COR-L47 (cell line): ENCODE data around the gene ATP2A3.

Source experiments
- DNase-seq: peaks from one replicate; lab custom pipeline; 2025; lab: John Stamatoyannopoulos, UW

ATP2A3 gene

DNA sequence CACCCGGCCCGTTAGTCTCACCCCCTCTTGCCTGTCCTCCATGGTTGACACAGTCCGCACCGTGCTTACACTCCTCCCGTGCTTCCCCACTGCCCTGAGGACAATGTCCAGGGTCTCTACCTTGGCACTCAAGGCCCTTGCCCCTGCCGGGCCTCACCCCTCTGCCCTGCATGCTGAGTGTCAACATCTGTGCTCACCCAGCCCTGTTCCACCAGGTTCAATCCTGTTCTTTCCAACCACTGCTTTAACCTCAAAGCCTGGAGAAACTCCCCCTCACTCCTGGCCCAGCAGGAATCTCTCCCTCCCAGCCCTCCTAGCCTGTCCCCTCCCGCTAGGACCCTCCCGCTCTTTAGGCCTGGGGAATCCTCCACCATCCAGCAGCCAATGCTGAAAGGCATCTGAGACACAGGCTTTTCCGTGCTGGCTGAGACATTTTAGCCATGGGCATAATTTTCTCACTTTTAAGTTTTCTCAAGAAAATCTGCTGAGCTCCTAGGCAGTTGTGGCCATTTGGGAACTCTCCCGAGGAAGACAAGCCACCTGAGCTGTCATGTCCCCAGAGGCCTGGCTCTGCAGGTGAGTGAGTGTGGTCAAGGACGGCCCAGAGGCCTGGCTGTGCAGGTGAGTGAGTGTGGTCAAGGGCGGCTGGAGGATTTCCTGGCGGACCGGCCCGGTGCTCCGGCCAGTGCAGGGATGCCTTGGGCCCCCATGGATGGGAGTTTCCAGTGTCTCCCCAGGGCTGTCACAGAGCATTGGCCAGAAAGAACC is 37.2 kb downstream of the ATP2A3 start:
- no peak for DNase-seq

DNA sequence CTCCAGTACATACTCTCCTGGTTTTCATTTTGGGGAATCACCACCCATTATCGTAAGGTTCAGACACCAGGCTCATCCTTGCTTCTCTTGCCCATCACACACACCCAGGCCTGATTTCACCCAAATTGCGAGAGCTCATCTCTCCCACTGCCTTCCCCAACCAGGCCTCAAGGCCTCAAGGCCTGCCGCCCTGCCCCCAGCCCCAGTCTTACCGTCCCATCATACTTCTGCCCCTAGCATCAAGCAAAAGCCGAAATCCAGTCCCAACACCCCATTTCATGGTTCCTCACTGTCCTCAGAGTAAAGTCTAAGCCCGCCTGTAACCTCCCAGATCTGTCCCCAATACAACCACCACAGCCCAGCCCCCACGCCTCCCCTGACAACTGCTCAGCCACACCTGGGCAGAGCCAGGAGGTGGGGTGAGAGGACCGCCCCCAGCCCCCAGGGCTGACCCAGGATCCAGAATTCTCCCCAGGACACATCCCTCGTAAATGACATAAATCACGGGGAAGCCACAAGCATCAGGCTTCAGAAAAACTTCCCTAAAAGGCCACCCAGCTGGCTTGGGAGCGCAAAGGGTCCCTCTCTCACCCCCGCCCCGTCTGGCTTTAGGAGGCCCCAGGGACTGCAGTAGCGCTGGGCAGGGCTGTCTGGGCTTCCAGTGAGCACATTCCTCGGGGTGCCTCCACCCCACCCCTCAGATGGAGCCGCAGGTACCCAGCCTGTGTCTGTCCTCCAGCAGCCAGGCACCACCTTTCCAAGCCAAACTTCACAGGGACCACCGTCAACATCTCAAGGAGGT is 38.4 kb downstream of the ATP2A3 start:
- DNase-seq: no peak

DNA sequence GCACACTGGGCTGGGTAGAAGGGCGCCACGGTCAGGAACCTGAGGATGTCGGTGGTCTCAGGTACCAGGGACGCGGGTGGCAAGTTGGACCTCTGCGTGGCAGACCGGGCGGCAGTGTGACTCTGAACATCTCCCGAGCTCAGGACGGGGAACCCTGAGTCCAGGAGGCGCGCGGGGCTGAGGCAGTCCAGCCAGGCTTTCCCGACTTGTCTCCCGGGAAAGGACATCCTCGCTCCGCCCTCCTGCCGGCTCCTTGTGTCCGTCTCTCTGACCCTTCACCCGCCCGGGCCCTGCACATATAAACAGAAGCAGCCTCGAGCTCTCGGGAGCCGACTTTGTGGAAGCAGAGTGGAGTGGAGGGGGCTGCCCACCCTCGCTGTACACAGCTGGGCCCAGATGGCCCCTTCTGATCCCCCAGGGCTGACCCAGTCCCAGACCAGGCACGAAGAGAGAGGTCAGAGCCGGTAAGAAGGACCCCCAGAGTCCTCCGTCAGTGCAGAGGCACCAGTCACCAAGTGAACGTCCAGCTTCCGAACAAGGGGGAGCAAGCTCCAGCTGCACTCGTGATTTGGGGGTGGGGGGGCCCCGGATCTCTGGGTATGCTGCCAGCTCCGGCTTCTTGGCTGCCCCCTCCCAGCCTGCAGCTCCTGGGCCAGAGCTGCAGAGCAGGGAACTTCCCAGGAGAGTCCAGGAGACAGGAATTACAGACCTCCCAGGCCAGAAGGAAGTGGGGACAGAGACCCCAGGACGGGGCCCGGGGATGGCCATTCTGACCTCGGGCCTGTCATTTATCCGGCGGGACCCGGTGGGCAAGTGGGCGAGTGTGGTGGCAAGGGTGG is 39.5 kb downstream of the ATP2A3 start:
- DNase-seq: no peak

DNA sequence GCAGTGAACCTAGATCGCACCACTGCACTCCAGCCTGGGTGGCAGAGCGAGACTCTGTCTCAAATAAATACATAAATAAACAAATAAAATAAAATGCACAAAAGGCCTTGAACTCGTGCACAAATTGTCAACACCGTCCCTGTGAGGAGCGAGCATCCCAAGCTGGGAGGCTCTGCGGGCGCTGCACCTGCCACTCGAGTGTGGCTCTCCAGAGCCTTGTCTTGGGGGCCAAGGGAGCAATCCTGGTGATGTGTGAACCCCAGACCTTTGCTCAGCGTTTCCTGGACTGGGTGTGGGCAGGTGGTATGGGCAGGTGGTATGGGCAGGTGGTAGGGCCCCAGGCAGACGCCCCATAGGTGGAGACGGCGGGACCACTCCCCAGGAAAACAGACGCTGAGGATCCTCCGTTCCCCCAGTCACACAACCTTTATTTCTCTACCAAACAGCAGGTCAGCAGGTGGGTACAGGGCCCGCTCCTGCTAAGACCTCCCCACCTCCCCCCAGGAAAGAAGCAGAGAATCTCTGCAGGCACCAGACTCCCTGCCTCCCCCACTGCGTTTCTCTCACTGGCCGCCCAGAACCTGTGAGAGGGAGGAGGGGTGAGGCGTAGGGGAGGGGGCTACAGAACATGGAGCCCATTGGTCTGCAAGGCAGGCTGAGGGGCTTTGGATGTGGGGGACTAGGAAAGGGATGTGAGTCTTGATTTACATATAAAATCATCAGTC is 40.6 kb downstream of the ATP2A3 start:
- DNase-seq: no peak

DNA sequence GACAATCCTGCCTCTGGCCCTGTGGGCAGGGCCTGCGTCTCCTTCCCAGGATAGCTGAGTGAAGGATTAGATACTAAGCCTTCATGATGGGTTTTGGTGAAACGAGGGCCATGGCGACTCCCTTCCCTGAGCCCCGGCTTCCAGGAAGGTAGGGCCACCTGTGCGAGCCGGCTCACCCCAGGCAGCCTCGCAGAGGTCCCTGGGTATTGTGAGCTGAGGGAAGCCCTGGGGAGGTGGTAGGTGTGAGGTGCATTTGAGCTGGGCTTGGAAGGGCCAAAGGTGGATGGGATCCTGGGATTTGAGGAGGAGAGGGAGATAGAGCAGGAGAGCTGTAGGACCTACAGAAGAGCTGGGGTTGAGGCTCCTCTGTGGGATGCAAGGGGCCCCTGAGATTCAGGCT is 41.5 kb downstream of the ATP2A3 start:
- DNase-seq: no peak

DNA sequence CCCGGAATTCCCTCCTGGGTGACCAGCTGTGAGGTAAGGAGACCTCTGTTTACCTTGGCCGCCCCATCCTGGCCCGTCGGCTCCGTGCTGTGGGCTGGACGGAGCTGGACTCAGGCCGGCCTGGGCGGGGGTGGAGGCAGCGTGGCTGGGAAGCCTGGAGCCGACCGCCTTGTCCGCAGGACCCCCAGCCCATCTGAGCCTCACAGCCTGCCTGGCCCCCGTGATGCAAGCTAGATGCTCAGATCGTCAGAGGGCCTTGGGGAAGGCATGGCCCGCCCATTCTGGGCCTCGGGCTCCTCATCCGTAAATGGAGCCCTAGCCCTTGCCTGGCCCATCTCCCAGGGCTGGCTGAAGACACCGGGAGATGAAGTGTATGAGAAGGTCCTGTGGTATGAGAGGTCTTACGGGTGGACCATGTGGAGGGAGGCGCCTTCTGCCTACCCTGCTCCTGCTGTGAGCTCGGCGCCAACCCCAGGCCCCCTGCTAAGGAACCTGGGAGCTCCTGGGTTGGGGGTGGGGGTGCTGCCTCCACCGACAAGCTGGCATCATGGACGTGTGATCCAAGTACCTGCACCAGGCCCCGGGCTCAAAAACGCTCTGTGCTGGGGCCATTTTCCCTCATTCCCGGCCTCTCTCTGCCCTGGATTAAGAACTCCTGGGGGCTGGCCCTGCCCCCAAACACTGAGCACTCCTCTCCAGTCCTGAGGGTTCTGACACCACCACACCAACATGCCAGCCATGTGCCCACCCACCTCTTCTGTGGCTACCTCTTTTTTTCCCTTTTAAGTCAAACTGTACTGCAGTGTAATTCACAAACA is 42.5 kb downstream of the ATP2A3 start:
- no peak for DNase-seq

DNA sequence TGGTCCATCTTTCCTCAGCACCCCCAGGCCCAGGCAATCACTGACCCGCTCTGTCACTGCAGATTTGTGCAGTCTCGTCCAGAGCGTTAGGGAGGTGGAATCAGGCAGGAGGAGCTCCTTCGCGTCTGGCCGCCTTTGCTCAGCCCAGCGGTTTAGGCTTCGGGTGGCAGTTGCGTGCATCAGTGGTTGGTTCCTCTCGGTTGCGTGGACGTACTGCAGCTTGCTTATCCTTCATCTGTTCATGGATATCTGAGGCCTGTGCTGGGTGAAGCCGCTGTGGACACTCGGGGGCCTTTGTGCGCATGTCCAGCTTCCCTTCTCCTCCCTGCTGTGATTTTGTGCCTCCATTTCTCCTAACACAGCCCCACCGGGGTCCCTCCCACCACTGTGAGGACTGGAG is 43.2 kb downstream of the ATP2A3 start:
- DNase-seq: no peak

DNA sequence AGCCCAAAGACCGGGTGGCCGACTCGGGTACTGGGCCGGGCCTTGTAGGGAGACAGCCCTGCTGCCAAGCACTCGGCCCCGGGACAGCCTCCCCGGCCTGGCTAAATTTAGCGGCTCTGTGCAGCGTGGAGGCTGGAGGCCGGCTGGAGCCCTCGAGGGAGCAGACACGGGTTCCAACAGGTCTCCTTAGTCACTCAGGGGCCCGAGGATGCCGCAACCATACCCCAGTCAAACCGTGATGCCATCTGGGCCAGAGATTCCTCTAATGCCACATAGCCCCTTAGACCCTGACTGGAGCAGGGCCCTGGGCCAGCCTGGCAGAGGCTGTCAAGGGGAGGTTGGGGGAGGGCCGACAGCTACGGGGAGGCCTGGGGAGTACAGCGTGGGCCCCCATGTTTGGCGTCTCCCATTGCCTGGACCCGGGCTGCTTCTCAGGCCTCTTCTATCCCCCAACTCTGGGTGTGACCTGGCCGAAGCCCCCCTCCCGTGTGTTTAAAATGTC is 45.1 kb downstream of the ATP2A3 start:
- no peak for DNase-seq

DNA sequence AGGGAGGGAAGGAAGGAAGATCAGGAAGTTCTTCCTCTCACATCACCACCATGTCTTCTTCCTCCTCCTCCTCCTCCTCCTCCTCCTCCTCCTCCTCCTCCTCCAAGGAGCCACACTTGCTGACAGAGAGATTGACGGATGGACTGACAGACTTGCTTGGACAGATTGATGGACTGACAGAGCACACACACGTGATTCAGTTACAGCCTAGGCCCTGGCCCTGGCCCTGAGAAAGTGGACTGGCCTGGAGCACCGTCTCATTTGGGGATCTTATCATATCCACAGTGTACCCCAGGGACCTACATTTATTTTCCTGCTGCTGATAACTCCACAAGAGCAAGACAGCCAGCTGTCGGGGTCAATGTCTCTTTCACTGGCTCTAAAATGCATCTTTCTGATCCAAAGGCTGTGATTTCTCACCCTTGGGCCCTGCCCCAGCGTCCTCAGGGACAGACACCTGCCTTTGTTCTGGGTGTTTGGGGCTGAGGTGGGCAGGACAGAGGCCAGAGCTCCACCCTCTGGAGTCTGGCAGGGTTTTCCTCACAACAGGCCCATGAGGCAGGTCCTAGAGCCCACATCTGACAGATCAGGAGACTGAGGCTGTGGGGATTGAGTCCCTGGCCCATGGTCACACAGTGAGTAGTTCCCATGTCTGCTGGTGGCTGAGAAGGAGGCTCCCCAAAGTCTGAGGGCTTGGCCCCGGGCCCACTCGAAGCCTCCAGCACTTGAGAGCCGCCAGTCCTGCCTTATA is 45.7 kb downstream of the ATP2A3 start:
- no peak for DNase-seq

DNA sequence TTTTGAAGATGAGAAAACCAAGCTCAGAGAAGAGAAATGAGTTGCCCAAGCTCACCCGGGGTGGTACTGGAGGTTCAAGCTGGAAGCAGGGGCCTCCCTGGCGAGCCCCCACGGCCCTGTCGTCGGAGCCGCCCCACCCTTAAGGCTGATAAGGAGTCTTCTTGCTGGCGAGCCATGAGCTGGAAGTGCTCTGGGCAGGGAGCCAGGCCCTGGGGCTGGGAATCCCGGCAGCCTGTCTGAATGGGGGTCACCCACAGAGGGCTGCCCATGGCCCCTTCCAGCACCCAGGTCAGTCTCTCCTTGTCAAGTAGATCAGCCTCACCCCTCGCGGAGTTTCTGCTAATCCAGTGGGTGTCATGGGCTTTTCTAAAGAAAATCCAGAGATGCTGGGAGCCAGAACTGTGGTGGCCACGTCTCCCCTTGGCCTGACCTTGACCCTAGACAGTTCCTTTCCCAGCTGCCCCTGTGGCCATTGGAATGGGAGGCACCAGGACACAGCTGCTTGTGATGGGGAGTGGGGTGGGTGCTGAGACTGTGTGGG is 46.8 kb downstream of the ATP2A3 start:
- DNase-seq: no peak

DNA sequence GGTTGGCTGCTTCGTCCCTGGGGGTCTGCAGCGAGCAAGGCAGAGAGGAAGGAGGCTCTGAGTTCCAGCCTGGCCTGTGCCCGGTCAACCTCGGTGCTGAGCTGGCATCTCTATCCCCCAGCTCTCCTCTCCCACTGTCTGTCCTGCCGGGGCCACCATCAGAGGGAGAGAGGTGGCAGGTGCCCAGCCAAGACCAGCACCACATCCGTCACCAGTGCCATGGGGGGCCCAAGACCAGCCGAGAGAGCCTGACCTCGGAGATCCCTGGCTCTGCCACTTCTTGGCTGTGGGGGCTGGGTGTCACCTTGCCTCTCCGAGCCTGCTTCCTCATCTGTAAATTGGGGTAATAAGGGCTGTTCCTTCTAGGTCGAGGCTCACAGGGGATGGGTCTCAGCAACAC is 47.4 kb downstream of the ATP2A3 start:
- no peak for DNase-seq

DNA sequence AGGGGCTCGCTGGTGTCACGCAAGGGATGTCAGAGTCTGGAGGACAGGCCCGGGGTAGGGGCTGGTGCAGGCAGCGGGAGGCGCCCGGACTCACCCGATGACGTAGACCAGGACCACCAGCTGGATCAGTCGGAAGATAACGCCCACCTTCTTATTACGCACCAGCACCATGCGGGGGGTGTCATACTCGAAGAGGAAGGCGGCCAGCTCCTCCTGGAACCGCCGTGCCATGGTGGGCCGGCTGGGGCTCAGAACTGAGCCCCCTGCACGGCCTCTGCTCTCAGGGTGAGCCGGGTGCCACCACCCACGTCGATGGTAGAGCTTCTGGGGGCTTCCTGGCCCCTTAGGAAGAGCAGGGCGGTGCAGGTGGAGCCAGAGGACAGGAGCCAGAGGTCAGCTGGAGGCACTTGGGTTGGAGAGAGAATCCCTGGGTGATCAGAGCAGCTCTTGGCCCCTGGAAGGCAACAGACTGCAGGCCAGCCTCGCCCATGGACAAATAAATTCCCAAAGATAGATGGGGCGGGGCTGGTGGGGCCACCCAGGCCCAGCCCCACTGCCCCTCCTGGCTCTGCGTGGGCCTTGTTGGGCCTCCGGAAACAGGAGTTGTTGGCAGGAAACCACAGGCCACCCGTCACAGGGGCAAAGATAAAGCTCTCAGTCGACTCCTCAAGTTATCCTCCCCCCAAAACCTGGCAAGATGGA is 48.1 kb downstream of the ATP2A3 start, which contains the start of gene P2RX1:
Gene P2RX1, minus strand, starts transcription at position 471 of the 702 bp plus-strand sequence. Its CDS starts 240 bp downstream, at position 231.
- DNase-seq: no peak

DNA sequence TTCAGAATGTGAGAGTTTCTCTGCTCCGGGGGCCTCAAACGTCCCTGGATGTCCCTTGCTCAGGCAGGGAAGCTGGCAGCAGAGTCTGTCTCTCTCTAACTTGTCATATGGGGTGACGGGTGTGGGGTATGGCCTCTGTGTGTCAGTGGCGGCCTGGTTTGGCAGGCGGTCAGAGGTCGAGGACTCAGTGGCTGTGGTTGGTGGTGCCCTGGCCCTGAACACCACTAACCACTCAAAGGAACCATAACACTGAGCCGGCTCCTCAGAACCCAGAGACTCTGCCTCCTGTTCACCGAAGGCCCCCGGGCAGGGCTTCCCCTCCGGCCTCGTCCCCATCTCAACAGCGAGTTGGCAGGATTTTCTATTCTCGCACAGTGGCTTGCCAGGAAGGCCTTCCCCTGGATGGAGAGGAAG is 48.6 kb downstream of the ATP2A3 start:
- DNase-seq: no peak

DNA sequence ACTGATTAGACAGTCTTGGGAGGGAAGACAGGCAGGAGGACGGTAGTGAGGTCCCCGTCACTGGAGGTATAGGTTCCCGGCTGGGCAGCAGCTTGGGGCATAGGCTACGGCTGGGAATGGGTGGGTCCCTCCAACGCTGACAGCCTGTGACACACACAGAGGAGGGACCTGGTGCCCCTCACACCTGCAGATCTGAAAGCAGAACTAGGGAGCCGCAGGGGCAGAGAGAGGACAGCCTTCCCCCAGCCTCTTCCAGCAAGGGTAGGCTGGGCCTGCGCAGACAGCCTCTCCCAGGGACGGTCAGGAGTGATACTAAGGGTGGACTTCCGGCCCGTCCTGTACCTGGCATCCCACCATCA is 49.9 kb downstream of the ATP2A3 start:
- DNase-seq: no peak

DNA sequence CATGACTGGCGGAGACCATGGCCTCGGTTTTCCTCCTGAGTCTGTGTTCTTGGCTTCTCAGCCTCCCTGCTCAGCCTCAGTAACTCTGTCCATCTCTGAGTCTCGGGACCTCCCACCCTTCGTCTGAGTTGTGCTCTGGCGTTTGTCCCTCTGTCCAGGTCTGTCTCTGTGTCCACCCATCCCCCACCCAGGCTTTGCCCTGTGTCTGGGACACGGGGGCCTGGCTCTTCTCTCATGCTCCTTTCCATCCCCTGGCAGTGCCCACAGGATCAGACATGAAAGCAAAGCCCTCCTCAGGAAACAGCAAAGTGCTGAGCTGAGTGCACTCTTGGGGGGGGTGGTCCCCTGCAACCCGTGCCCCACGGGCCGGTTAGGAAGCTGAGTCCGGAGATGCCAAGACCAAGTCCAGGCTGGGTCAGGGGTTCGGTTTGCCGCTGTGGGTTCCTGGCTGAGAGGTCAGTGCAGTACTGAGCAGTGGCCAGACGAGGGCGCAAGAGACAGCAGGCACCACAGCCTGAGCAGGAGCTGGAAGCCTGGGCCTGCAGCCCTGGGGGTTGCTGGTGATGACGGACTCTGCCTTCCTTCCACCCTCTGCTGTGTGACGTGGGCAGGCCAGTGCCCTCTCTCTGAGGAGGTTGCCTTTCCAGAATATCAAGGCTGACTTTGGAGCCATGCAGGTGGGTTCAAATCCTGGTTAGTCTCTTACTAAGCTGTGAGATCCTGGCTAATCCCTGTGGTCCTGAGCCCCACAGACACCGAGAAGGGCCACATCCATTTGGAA is 50.5 kb downstream of the ATP2A3 start:
- no peak for DNase-seq

DNA sequence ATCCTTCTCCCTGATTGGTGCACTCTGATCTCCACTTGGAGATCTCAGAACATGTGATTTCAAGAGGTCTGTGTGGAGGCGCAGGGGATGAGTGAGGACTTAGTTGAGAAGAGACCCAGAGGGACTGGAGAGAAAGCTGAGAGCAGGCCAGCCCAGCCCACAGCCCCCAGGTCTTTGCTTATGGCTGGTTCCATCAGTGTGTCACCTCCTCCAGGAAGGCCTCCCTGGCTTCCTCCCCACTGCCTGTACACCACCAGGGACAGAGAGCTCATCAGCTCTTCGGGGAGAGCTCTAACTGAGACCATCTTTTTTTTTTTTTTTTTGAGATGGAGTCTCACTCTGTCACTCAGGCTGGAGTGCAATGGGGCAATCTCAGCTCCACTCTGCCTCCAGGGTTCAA is 51.4 kb downstream of the ATP2A3 start:
- DNase-seq: no peak

DNA sequence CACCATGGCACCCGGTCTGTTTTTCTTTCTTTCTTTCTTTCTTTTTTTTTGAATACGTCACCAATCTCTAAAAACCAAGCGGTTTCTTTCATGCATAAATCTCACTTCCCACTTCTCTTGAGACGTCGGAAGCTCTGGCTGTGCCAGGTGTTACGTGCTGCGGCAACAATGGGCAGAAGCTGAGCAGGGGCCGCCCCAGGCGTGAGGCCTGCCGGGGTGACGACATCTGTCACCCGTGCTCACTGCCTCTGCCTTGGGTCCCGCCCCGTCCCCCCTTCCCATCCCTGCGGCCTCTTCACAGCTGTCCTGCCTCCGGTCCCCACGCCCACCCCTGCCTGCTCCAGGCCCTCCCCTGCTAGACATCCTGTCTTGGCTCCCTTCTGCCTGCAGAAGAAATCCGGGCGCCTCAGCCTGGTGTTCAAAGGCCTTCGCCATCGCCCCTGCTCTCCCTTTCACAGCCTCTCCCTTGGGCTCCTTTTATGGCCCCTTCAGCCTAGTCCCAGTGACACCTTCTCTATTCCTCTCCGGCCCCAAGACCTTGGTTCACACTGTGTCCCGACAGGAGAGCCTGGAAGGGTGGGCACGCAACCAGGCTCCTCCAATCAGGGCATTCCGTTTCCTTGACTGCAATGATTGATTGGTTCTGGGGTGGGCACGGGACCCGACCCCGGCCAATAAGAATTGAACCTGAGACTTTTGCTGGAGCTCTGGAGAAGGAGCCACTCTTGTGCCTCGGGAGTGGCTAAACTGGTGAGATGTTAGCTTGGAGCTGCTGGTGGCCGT is 52.8 kb downstream of the ATP2A3 start:
- no peak for DNase-seq
